GM04504 (cell line): Measurements from ENCODE around the gene PCSK7.
"Not testable (repeated sequence)": the region's sequence is repeated elsewhere in the genome, so short reads cannot be mapped to it uniquely, and the experiment has no call there.

Source experiments
- DNase-seq: peaks from one replicate; pipeline ENCODE4 v3.0.0-alpha.2; 2012; ENCODE audit warnings: low read depth

Gene PCSK7

DNA sequence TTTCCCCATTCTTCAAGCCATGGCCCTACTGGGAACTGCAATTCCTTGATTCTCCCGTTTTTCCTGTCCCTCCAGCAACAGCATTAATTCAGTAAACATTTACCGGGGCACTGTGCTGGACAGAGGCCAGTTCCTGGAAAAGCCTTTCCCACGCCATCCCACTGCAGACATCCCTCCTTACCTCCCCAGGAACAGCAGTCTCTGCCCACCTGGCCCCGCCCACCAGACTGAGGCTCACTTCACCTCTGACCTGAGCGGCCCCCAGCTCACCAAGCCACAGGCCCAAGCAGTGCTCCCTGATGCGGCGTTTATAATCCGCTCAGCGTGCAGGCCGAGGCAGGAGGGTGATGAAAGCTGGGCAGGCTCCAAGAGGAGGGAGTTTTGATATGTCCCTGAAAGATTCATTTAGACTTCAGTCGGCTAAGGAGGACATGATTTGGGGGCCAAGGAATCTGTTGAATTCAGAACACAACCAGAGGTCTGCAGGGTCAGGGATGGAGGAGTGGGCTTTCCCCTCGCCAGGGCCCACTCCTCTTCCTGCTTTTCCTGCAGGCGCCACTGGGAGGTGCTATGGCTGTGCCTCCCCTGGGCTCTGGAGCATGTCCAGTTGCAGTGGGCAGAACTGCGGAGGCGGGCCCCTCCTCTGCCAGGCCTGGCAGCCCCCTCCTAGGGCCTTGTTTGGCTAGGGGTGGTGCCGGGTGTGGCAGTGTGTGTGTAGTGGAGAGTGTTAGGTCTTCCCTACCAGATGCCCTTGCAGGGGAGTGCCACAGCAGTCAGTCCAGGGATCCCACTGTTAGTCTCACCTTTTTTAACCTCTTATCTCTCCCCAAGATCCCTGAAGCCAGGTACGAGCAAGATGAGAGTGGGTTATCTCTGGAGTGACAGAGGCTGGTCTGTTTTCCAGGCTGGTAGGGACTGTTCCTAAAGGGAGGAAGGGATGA is 34.1 kb downstream of the PCSK7 start:
- no peak for DNase-seq

DNA sequence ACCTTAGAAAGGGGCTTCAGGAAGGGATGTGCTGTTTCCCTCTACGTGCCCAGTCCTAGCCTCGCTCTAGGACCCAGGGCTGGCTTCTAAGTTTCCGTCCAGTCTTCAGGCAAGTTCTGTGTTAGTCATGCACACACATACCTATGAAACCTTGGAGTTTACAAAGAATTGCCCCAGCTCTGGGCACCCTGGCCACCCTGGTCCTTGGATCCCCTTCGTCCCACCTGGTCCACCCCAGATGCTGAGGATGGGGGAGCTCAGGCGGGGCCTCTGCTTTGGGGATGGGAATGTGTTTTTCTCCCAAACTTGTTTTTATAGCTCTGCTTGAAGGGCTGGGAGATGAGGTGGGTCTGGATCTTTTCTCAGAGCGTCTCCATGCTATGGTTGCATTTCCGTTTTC is 34.9 kb downstream of the PCSK7 start:
- no peak for DNase-seq

DNA sequence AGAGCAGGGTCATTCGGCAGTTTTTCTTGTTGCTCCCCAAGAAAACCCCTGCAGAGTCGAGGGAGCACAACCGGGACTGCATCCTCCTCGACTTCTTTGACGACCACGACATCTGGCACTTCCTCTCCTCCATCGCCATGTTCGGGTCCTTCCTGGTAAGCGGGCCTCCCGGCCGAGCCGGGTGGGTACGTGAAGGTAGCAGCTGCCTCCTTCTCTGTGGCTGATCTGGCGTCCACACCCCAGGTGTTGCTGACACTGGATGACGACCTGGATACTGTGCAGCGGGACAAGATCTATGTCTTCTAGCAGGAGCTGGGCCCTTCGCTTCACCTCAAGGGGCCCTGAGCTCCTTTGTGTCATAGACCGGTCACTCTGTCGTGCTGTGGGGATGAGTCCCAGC is 36.1 kb downstream of the PCSK7 start:
- DNase-seq = no peak

DNA sequence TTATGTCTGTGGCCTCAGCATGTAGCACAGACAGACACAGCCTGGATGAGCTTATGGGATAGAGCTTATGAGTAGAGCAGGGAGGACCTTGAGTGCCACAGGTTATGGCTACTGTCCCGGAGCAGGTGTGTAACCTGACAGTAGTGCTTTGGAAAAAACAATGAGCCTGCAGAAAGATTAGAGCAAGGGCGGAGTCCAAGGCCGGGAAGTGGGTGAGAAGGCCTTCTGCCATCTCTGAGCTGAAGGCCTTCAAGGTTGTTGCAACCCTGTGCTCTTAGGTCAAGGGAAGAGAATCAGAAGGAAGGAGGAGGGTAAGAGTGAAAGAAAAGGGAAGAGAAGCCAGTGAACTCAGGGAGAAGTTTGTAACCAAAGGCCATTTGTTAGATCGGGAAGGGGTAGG is 36.6 kb downstream of the PCSK7 start:
- DNase-seq = no peak

DNA sequence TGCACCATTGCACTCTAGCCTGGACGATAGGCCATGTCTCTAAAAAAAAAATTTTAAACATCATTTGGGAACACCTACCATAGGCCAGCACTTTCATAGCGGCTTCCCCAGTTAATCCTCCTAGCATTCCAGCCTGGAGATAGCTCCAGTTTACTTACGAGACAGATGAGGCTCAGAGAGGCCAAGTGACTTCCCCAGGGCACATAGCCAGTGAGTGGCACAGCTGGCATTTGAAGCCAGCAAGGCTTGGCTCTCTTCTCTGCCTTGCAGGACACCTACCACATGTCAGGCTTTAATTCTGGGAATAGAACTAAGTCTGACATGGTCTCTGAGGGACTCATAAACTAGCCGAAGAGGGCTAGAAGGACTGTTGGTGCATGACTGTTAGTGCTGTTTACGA is 37.6 kb downstream of the PCSK7 start:
- DNase-seq = no peak

DNA sequence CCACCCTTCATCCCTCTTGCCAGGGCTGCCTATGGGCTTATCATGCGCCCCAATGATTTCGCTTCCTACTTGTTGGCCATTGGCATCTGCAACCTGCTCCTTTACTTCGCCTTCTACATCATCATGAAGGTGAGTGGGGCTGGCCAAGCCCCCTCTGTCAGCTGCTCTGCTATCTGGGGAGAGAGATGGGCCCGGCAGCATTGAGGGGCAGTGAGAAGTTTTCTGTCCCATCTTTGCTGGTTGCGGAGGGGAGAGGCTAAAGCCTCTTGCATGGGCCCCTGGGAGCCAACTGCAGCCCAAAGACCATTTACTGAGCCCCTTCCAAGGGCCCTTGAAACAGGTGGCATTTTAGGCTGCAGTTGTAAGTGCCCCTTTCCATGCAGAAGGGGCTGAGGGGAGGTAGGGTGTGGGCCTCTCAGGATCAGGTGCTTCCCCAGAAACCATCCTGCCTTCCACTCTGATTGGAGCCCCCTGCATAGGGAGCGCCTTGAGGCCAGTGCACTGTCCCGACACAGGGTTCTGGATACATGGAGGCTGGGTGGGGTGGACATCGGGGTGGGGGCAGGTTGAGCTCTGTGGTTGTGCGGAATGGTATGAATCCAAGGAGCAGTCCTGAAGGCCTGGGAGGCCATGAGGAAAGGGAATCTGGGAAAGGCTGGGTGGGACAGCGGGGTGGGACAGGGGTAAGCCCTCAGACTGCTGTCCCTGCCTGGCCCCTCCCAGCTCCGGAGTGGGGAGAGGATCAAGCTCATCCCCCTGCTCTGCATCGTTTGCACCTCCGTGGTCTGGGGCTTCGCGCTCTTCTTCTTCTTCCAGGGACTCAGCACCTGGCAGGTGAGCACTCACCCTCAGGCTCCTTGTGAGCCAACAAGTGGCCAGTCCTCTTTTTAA is 38.5 kb downstream of the PCSK7 start:
- DNase-seq = no peak

DNA sequence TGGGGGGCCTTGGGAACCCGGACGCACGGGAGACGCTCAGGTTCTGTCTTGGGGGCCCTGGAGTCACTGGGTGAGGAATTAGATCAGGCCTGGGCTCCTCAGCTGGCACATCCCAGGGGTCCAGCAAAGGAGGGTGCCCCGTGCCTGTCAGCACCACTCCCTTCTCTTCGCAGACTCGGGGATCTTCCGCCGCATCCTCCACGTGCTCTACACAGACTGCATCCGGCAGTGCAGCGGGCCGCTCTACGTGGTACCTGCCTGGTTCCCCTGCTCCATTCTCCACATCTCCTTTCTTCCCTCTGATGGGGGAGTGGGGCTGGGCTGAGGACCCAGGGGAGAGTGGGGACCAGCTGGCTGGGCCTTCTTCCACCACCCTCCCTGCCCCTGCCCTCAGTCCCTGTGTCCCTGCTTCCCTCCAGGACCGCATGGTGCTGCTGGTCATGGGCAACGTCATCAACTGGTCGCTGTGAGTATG is 39.4 kb downstream of the PCSK7 start:
- DNase-seq = no peak

DNA sequence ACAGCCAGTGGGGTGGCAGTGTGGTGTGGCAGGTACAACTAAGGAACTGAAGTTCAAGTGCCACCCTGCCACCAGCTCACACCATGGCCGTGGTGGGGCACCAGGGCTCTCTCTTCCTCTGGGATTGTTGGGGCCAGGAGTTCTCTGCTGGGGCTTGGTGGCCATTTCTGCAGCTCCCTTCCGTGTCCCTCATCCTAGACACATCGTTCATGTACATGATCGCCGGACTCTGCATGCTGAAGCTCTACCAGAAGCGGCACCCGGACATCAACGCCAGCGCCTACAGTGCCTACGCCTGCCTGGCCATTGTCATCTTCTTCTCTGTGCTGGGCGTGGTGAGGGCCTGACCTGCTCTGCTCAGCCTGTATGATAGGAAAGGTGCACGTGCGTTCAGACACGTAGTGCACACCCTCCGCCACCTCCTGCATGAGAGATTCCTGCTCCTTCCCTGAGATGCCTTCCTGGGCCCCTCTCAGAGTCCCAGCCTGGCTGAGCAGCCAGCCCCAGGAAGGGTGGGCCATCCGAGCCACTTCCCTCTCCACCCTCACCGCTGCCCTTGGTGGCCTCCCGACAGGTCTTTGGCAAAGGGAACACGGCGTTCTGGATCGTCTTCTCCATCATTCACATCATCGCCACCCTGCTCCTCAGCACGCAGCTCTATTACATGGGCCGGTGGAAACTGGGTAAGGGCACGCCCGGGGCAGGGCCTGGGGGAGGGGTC is 40.0 kb downstream of the PCSK7 start:
- DNase-seq = no peak

DNA sequence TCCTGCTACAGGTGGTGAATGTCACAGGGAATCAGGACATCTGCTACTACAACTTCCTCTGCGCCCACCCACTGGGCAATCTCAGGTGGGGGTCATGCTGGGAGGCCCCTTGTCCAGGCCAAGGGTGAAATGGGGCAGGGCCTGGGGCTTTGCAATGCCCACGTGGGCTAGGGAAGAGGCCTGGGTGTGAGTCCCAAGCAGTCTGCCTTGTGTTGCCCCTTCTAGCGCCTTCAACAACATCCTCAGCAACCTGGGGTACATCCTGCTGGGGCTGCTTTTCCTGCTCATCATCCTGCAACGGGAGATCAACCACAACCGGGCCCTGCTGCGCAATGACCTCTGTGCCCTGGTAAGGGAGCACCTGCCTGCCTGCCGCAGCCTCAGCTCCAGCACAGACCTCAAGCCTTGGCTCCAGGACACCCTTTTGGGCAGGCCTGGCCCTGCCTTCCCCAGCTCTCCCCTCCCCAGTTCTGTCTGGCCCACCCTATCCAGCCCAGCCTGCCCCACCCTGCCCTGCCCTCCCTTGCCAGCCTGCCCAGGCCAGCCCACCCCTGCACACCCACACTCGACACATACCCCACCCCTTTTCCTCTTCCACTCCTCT is 41.8 kb downstream of the PCSK7 start:
- DNase-seq = no peak

DNA sequence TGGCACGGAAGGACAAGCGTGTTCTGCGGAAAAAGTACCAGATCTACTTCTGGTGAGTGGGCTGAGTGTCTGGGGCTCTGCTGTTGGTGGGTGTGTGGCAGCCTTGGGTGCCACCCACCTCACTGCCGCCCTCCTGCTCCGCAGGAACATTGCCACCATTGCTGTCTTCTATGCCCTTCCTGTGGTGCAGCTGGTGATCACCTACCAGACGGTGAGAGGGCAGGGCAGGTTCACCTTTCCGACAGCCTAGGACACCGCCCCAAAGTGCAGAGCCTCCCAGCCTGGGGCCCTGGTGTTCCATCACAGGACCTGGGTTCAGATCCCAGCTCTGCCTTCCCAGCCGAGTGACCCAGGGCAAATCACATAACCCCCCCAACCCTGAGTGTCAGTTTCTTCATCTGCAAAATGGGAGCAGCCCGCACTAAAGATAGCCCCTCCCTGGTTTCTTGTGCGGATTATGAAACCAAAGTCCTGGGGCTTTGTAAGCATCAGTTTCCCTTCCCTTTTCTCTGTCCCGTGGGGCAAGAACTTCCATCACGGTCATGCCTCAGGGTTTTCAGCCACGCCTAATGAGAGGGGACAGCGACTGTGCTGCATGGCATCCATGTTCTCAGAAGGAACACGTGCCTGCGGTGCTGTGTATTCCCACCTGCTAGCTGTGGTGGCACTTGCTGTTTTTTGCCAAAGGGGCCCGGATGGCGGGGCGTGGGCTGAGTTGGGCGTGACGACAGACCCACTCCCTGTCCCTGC is 42.5 kb downstream of the PCSK7 start:
- no peak for DNase-seq

DNA sequence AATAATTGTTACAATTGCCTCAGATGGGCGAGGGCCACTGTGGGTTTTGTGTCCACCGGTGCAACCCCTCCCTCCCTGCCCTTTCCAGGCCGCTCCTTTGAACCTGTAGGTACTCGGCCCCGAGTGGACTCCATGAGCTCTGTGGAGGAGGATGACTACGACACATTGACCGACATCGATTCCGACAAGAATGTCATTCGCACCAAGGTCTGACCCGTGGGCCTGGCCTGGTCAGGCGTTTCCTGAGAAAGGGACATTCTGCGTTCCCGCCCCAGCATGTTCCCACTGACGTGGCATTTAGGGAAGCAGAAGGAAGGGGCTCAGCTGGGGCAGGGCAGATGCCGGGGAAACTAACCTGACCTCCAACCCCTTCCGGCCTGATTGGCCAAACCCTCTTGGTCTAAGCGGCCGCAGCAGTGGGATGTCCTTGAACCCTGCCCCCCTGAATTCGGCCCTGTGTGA is 43.2 kb downstream of the PCSK7 start:
- no peak for DNase-seq

DNA sequence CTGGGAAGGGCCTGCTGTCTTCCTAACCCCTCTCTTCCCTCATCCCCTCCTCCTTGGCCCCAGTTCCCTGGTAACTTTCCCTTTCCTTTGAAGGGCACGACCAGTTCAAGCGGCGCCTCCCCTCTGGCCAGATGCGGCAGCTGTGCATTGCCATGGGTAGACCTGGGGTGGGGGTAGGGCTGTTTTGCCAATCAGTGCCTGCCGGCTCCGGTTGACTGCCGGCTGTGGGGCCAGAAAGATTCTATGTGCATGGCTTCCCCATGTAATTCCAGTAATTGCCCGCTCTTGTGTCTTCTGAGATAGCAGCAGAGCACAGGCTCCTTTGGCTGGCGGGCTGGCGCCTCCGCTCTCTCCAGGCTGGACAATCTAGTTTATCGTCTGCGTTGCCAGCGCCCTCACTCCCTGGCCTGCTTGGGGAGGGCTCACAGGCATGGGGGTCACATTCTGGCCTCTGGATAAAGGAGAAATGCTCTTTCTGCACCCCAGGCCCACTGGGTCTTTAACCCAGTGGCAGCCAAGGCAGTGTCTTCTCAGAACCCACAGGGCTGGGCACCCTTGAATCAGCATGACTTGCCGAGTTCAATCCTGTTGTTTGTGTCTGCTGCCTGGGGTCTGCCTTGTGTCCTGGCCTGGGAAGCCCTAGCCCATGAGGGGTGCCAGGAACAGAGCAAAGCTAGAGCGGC is 43.9 kb downstream of the PCSK7 start:
- DNase-seq = no peak

DNA sequence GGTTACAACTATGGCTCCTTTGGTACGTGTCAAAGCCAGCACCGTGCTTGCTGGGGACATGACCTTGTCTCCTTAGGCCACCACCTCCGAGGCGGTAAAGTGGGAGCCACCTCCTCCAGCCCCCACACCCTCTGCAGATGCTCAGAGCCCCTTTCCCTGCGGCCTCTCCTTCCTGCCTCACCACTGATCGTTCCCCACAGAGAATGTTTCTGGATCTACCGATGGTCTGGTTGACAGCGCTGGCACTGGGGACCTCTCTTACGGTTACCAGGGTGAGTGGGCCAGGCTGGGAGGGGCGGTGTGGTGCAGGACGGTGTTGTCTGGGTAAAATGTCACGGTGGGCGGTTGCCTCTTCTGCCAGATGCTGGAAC is 44.5 kb downstream of the PCSK7 start:
- DNase-seq = no peak

DNA sequence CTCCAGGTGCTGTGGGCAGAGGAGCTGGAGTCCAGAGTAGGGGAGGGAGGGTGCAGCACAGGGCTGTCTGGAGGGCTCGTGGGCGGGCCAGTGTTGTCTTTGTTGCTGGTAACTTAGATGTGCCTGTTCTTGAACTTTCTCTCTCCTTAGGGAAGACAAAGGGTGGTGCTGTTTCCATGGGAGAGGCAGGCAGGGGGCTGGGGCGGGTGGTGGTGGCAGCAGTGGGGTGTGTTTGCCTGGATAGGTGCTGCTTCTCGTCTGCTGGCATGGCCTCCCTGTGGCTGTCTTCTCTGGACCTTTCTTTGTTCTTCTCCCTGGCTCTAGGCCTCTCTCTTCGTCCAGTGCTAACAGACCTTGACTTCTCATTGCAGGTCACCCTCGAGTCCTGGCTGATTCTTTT is 44.9 kb downstream of the PCSK7 start:
- DNase-seq = no peak

DNA sequence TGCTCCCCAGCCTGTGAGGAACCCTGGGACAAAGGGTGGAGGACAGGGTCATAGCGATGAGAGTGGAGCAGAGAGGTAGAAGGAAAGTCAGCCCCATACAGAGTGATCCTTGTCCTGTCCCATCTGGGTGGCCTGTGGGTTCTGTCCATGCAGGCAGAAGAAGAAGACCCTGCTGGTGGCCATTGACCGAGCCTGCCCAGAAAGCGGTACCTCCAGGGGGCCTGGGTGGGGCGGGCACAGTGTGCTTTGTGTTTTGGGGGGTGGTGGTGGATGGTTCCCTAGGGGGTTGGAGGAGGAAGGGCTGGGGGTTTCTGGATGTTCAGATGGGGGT is 45.5 kb downstream of the PCSK7 start:
- DNase-seq = no peak

DNA sequence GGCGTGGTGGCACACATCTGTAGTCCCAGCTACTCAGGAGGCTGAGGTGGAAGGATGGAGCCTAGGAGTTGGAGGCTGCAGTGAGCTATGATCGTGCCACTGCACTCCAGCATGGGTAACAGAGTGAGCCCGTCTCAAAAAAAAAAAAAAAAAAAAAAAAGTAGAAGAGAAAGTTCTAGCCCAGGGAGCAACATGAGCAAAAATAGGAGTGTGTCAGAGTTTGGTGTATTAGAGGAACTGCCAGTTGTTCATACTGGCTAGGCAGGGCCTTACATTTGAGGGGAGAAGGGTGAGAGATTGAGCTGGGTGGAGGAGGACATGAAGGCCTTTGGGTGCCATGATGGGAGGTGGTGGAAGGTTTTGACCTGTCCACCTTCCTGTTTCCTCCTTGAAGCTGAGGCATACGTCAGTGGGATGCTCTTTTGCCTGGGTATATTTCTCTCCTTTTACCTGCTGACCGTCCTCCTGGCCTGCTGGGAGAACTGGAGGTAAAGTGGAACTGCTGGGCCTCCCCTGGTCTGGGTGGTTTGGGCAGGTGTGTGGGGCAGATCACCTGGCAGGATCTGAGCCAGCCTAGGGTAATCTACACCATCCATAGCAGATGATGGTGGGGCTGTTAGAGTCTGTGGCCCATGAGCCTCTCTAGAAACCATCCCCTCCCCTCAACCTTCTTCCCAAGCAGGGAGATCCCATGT is 46.0 kb downstream of the PCSK7 start:
- DNase-seq = no peak

DNA sequence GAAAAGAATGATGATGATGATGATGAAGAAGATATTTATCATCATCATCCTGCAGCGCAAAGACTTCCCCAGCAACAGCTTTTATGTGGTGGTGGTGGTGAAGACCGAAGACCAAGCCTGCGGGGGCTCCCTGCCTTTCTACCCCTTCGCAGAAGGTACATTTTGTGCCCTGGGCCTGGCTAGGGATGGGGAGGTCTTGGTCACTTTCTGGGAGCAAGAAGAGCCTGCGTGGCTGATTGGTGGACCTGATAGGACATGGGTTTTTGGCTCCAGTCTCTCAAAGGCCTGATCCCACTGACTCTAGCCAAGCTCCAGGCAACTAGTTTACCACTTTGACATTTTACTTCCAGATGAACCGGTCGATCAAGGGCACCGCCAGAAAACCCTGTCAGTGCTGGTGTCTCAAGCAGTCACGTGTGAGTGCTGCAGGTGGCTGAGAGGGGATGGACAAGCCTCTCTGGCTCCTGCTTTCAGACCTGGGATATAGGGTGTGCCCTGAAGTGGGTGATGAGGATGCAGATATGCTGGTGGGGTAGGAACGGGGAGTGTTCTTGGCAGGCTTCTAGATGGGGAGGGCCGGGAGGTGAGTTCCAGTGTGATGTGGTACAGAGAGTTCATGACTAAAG is 48.0 kb downstream of the PCSK7 start:
- DNase-seq = no peak

DNA sequence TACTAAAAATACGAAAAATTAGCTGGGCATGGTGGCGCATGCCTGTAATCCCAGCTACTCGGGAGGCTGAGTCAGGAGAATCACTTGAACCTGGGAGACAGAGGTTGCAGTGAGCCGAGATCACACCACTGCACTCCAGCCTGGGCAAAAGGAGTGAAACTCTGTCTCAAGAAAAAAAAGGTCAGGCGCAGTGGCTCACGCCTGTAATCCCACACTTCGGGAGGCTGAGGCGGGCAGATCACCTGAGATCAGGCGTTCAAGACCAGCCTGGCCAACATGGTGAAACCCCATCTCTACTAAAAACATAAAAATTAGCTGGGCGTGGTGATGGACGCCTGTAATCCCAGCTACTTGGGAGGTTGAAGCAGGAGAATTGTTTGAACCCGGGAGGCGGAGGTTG is 48.7 kb downstream of the PCSK7 start:
- DNase-seq = not testable (repeated sequence)

DNA sequence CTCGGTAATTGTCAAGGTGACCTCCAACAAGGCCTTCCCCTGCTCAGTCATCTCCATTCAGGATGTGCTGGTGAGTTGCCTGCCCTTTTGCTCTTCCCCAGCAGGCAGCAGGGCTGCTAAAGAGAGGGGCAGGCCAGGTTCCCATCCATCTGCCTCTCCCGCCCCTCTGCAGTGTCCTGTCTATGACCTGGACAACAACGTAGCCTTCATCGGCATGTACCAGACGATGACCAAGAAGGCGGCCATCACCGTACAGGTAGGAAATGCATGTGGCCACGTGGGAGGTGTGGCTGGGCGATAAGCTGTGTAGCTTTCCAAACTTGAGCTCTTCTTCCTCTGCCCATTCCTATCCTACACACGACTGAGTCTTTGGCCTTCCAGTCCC is 49.3 kb downstream of the PCSK7 start:
- DNase-seq = no peak
